Dermis blood vessel endothelial cell (primary cell): ENCODE data around the gene P2RX1. TPM values are rescaled to one million over a fixed set of nuclear protein-coding genes. Genes with fewer than 3 reads are reported as not detected.

Source experiments
- DNase-seq: peaks from one replicate; pipeline ENCODE4 v3.0.0; 2010
- total RNA-seq: library from RNA; depleted of rRNA; stranded (reverse); fragments of >200 nt; gene quantifications from 2 replicates; pipeline ENCODE4 v1.2.3, GENCODE V29; 2014

Gene P2RX1
- total RNA-seq, 1 donor from 2014 or later: not detected

DNA sequence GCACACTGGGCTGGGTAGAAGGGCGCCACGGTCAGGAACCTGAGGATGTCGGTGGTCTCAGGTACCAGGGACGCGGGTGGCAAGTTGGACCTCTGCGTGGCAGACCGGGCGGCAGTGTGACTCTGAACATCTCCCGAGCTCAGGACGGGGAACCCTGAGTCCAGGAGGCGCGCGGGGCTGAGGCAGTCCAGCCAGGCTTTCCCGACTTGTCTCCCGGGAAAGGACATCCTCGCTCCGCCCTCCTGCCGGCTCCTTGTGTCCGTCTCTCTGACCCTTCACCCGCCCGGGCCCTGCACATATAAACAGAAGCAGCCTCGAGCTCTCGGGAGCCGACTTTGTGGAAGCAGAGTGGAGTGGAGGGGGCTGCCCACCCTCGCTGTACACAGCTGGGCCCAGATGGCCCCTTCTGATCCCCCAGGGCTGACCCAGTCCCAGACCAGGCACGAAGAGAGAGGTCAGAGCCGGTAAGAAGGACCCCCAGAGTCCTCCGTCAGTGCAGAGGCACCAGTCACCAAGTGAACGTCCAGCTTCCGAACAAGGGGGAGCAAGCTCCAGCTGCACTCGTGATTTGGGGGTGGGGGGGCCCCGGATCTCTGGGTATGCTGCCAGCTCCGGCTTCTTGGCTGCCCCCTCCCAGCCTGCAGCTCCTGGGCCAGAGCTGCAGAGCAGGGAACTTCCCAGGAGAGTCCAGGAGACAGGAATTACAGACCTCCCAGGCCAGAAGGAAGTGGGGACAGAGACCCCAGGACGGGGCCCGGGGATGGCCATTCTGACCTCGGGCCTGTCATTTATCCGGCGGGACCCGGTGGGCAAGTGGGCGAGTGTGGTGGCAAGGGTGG is 8.5 kb upstream of the P2RX1 start:
- no peak for DNase-seq

DNA sequence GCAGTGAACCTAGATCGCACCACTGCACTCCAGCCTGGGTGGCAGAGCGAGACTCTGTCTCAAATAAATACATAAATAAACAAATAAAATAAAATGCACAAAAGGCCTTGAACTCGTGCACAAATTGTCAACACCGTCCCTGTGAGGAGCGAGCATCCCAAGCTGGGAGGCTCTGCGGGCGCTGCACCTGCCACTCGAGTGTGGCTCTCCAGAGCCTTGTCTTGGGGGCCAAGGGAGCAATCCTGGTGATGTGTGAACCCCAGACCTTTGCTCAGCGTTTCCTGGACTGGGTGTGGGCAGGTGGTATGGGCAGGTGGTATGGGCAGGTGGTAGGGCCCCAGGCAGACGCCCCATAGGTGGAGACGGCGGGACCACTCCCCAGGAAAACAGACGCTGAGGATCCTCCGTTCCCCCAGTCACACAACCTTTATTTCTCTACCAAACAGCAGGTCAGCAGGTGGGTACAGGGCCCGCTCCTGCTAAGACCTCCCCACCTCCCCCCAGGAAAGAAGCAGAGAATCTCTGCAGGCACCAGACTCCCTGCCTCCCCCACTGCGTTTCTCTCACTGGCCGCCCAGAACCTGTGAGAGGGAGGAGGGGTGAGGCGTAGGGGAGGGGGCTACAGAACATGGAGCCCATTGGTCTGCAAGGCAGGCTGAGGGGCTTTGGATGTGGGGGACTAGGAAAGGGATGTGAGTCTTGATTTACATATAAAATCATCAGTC is 7.4 kb upstream of the P2RX1 start:
- no peak for DNase-seq

DNA sequence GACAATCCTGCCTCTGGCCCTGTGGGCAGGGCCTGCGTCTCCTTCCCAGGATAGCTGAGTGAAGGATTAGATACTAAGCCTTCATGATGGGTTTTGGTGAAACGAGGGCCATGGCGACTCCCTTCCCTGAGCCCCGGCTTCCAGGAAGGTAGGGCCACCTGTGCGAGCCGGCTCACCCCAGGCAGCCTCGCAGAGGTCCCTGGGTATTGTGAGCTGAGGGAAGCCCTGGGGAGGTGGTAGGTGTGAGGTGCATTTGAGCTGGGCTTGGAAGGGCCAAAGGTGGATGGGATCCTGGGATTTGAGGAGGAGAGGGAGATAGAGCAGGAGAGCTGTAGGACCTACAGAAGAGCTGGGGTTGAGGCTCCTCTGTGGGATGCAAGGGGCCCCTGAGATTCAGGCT is 6.5 kb upstream of the P2RX1 start:
- no peak for DNase-seq

DNA sequence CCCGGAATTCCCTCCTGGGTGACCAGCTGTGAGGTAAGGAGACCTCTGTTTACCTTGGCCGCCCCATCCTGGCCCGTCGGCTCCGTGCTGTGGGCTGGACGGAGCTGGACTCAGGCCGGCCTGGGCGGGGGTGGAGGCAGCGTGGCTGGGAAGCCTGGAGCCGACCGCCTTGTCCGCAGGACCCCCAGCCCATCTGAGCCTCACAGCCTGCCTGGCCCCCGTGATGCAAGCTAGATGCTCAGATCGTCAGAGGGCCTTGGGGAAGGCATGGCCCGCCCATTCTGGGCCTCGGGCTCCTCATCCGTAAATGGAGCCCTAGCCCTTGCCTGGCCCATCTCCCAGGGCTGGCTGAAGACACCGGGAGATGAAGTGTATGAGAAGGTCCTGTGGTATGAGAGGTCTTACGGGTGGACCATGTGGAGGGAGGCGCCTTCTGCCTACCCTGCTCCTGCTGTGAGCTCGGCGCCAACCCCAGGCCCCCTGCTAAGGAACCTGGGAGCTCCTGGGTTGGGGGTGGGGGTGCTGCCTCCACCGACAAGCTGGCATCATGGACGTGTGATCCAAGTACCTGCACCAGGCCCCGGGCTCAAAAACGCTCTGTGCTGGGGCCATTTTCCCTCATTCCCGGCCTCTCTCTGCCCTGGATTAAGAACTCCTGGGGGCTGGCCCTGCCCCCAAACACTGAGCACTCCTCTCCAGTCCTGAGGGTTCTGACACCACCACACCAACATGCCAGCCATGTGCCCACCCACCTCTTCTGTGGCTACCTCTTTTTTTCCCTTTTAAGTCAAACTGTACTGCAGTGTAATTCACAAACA is 5.4 kb upstream of the P2RX1 start:
- DNase-seq: no peak

DNA sequence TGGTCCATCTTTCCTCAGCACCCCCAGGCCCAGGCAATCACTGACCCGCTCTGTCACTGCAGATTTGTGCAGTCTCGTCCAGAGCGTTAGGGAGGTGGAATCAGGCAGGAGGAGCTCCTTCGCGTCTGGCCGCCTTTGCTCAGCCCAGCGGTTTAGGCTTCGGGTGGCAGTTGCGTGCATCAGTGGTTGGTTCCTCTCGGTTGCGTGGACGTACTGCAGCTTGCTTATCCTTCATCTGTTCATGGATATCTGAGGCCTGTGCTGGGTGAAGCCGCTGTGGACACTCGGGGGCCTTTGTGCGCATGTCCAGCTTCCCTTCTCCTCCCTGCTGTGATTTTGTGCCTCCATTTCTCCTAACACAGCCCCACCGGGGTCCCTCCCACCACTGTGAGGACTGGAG is 4.7 kb upstream of the P2RX1 start:
- no peak for DNase-seq

DNA sequence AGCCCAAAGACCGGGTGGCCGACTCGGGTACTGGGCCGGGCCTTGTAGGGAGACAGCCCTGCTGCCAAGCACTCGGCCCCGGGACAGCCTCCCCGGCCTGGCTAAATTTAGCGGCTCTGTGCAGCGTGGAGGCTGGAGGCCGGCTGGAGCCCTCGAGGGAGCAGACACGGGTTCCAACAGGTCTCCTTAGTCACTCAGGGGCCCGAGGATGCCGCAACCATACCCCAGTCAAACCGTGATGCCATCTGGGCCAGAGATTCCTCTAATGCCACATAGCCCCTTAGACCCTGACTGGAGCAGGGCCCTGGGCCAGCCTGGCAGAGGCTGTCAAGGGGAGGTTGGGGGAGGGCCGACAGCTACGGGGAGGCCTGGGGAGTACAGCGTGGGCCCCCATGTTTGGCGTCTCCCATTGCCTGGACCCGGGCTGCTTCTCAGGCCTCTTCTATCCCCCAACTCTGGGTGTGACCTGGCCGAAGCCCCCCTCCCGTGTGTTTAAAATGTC is 2.9 kb upstream of the P2RX1 start:
- no peak for DNase-seq

DNA sequence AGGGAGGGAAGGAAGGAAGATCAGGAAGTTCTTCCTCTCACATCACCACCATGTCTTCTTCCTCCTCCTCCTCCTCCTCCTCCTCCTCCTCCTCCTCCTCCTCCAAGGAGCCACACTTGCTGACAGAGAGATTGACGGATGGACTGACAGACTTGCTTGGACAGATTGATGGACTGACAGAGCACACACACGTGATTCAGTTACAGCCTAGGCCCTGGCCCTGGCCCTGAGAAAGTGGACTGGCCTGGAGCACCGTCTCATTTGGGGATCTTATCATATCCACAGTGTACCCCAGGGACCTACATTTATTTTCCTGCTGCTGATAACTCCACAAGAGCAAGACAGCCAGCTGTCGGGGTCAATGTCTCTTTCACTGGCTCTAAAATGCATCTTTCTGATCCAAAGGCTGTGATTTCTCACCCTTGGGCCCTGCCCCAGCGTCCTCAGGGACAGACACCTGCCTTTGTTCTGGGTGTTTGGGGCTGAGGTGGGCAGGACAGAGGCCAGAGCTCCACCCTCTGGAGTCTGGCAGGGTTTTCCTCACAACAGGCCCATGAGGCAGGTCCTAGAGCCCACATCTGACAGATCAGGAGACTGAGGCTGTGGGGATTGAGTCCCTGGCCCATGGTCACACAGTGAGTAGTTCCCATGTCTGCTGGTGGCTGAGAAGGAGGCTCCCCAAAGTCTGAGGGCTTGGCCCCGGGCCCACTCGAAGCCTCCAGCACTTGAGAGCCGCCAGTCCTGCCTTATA is 2.3 kb upstream of the P2RX1 start:
- no peak for DNase-seq

DNA sequence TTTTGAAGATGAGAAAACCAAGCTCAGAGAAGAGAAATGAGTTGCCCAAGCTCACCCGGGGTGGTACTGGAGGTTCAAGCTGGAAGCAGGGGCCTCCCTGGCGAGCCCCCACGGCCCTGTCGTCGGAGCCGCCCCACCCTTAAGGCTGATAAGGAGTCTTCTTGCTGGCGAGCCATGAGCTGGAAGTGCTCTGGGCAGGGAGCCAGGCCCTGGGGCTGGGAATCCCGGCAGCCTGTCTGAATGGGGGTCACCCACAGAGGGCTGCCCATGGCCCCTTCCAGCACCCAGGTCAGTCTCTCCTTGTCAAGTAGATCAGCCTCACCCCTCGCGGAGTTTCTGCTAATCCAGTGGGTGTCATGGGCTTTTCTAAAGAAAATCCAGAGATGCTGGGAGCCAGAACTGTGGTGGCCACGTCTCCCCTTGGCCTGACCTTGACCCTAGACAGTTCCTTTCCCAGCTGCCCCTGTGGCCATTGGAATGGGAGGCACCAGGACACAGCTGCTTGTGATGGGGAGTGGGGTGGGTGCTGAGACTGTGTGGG is 1.2 kb upstream of the P2RX1 start:
- DNase-seq: peak; percentile 47

DNA sequence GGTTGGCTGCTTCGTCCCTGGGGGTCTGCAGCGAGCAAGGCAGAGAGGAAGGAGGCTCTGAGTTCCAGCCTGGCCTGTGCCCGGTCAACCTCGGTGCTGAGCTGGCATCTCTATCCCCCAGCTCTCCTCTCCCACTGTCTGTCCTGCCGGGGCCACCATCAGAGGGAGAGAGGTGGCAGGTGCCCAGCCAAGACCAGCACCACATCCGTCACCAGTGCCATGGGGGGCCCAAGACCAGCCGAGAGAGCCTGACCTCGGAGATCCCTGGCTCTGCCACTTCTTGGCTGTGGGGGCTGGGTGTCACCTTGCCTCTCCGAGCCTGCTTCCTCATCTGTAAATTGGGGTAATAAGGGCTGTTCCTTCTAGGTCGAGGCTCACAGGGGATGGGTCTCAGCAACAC is 560 bp upstream of the P2RX1 start:
- DNase-seq: no peak

DNA sequence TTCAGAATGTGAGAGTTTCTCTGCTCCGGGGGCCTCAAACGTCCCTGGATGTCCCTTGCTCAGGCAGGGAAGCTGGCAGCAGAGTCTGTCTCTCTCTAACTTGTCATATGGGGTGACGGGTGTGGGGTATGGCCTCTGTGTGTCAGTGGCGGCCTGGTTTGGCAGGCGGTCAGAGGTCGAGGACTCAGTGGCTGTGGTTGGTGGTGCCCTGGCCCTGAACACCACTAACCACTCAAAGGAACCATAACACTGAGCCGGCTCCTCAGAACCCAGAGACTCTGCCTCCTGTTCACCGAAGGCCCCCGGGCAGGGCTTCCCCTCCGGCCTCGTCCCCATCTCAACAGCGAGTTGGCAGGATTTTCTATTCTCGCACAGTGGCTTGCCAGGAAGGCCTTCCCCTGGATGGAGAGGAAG is 677 bp downstream of the P2RX1 start:
- no peak for DNase-seq

DNA sequence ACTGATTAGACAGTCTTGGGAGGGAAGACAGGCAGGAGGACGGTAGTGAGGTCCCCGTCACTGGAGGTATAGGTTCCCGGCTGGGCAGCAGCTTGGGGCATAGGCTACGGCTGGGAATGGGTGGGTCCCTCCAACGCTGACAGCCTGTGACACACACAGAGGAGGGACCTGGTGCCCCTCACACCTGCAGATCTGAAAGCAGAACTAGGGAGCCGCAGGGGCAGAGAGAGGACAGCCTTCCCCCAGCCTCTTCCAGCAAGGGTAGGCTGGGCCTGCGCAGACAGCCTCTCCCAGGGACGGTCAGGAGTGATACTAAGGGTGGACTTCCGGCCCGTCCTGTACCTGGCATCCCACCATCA is 2.0 kb downstream of the P2RX1 start:
- DNase-seq: no peak

DNA sequence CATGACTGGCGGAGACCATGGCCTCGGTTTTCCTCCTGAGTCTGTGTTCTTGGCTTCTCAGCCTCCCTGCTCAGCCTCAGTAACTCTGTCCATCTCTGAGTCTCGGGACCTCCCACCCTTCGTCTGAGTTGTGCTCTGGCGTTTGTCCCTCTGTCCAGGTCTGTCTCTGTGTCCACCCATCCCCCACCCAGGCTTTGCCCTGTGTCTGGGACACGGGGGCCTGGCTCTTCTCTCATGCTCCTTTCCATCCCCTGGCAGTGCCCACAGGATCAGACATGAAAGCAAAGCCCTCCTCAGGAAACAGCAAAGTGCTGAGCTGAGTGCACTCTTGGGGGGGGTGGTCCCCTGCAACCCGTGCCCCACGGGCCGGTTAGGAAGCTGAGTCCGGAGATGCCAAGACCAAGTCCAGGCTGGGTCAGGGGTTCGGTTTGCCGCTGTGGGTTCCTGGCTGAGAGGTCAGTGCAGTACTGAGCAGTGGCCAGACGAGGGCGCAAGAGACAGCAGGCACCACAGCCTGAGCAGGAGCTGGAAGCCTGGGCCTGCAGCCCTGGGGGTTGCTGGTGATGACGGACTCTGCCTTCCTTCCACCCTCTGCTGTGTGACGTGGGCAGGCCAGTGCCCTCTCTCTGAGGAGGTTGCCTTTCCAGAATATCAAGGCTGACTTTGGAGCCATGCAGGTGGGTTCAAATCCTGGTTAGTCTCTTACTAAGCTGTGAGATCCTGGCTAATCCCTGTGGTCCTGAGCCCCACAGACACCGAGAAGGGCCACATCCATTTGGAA is 2.5 kb downstream of the P2RX1 start:
- peak; percentile 84 for DNase-seq

DNA sequence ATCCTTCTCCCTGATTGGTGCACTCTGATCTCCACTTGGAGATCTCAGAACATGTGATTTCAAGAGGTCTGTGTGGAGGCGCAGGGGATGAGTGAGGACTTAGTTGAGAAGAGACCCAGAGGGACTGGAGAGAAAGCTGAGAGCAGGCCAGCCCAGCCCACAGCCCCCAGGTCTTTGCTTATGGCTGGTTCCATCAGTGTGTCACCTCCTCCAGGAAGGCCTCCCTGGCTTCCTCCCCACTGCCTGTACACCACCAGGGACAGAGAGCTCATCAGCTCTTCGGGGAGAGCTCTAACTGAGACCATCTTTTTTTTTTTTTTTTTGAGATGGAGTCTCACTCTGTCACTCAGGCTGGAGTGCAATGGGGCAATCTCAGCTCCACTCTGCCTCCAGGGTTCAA is 3.4 kb downstream of the P2RX1 start:
- no peak for DNase-seq

DNA sequence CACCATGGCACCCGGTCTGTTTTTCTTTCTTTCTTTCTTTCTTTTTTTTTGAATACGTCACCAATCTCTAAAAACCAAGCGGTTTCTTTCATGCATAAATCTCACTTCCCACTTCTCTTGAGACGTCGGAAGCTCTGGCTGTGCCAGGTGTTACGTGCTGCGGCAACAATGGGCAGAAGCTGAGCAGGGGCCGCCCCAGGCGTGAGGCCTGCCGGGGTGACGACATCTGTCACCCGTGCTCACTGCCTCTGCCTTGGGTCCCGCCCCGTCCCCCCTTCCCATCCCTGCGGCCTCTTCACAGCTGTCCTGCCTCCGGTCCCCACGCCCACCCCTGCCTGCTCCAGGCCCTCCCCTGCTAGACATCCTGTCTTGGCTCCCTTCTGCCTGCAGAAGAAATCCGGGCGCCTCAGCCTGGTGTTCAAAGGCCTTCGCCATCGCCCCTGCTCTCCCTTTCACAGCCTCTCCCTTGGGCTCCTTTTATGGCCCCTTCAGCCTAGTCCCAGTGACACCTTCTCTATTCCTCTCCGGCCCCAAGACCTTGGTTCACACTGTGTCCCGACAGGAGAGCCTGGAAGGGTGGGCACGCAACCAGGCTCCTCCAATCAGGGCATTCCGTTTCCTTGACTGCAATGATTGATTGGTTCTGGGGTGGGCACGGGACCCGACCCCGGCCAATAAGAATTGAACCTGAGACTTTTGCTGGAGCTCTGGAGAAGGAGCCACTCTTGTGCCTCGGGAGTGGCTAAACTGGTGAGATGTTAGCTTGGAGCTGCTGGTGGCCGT is 4.8 kb downstream of the P2RX1 start:
- no peak for DNase-seq

DNA sequence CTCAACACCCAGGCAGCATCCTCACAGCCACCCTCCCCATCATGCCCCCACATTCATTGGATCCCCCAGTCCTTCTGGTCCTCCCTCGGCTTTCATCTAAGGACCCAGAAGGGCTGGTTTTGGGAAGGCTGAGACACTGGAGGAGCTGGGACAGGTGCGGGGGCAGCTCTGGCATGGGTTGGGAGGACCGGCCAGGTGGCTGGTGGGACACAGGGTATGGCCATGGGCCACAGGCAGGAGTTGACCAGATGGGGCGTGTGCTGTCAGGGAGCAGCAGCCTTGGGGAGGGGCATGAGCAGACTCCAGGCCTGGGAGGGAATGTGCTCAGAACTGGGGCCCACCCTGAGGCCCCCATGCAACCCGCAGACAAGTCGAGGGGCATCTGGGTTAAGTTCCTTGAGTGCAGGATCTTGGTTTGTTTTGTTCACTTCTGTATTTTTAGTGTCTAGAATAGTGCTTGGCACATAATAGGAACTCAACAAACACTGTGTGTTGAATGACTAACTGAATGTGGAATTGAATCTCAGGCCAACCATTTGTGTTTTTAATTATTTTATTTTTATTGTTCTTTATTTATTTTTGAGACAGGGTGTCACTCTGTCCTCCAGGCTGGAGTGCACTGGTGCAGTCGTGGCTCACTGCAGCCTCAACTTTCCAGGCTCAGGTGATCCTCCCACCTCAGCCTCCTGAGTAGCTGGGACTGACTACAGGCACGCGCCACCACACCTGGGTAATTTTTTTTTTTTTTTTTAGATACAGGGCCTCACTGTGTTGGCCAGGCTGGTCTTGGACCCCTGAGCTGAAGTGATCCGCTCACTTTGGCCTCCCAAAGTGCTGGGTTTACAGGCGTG is 5.6 kb downstream of the P2RX1 start:
- DNase-seq: no peak

DNA sequence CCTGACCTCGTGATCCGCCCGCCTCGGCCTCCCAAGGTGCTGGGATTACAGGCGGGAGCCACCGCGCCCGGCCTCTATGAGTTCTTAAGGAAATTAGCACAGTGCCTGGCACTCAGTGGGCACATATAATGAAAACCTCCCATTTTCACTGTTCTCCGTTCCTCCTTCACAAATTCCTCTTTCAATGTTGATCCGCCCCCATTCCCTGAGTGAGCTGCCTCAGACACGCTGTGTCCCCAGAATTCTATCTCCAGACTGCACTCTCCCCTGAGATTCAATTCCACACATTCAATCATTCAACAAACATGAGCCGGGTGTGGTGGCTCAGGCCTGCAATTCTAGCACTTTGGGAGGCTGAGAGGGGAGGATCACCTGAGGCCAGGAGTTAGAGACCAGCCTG is 7.0 kb downstream of the P2RX1 start:
- no peak for DNase-seq

DNA sequence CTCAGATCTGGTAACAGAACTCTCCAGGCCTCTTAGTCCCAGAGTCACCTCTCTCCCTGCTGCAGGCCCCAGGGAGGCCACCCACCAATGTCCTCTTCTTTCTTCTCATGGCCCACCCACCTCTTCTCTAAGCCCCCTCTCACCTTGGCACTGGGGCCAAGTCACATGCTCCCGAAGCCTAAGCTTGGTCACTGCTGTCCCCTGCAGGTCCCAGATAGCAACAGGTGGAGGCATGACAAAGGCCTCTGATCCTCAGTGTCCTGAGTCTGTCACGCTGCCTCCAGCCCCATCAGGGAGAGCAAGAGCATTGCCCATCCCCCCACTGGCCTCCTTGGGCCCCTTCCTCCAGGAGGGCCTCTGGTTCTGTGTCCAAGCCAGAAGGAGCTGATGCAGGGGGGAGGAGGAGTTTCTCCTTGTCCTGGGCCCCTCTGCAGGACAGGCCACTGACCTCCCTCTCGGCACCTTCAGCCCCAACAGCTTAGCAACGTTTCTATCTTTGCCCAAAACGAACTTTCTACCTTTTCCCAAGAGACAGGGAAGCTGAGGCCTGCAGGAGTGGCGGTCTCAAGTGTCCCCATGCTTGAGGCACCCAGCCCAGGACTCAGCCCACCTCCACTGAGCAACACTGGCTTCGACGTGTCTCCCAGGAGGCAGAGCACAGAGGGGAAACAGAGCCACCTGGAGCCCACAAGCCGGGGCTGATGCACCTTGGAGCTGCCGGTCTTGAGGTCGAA is 8.6 kb downstream of the P2RX1 start:
- DNase-seq: peak; percentile 26

DNA sequence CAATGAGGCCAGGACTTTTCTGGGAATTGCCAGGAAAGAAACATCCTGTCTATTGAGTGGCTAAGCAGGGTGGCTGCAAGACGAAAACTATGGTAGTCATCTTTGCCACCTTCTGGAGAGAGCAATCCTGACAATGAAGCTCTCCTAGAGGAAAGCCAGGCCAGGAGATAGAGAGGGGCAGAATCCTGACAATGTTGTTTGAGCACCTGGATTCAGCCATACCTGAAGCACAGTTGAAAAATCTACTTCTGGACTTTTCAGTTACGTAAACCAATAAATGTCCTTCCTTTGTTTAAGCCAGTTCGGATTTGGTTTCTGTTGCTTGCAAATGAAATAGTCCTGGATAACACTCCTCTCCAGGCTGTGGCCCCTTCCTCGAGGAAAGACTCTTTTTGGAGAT is 9.4 kb downstream of the P2RX1 start:
- DNase-seq: no peak

DNA sequence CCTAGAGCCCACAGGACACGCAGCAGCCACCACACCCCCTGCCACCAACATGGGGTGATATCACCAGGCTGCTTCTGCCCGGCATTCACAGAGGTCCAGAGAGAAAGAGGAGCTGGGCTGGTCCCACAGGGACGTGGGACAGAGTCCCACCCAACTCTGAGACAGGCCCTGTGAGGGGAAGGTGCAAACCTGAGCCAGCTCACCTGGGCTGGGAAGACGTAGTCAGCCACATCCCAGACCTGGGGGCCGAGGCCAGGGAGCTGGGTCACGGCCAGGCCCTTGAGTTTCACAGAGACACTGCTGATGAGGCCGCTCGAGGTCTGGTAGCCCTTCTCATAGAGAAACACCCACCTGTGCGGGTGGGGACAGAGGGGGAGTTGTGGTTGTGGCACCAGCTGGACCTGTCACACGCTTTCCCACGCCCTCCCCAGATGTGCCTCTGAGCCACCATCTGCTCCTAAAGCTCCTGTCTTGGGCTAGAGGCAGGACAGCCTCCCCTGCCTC is 11.2 kb downstream of the P2RX1 start:
- no peak for DNase-seq
